ENCODE data around the gene CTNNA2.

DNA sequence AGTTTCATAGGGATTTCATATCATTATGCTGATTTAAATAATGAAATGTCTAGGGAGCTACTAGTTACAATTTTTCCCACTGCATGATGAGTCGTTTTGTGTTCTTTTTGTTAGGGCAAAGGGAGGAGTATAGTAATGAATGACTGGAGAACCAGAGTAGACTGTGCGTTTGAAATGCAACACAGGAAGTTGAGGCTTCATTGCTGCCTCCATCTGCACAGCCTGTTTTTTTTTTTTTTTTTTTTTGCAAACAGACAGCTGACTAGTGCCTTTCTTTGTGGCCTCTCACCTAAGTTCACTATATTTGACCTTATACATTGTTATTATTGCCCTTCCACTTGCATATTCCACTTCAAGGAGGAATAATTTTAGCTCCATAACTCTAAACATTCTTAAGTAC is 1078.4 kb downstream of the CTNNA2 start:
- TF ChIP-seq, protein P1, sequence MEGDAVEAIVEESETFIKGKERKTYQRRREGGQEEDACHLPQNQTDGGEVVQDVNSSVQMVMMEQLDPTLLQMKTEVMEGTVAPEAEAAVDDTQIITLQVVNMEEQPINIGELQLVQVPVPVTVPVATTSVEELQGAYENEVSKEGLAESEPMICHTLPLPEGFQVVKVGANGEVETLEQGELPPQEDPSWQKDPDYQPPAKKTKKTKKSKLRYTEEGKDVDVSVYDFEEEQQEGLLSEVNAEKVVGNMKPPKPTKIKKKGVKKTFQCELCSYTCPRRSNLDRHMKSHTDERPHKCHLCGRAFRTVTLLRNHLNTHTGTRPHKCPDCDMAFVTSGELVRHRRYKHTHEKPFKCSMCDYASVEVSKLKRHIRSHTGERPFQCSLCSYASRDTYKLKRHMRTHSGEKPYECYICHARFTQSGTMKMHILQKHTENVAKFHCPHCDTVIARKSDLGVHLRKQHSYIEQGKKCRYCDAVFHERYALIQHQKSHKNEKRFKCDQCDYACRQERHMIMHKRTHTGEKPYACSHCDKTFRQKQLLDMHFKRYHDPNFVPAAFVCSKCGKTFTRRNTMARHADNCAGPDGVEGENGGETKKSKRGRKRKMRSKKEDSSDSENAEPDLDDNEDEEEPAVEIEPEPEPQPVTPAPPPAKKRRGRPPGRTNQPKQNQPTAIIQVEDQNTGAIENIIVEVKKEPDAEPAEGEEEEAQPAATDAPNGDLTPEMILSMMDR (conservative IDR thresholded peaks at IDR 0.05) = no peak
- no peak for TF ChIP-seq EZH2 (IDR thresholded peaks at IDR 0.05; ENCODE audit: low read depth)

Measured in PC-9 (cell line).